EL (cell line): Measurements from ENCODE around the gene APBB3.

Experiments used
- DNase-seq: peaks from one replicate; pipeline ENCODE4 v3.0.0-alpha.2; 2016

Gene APBB3

DNA sequence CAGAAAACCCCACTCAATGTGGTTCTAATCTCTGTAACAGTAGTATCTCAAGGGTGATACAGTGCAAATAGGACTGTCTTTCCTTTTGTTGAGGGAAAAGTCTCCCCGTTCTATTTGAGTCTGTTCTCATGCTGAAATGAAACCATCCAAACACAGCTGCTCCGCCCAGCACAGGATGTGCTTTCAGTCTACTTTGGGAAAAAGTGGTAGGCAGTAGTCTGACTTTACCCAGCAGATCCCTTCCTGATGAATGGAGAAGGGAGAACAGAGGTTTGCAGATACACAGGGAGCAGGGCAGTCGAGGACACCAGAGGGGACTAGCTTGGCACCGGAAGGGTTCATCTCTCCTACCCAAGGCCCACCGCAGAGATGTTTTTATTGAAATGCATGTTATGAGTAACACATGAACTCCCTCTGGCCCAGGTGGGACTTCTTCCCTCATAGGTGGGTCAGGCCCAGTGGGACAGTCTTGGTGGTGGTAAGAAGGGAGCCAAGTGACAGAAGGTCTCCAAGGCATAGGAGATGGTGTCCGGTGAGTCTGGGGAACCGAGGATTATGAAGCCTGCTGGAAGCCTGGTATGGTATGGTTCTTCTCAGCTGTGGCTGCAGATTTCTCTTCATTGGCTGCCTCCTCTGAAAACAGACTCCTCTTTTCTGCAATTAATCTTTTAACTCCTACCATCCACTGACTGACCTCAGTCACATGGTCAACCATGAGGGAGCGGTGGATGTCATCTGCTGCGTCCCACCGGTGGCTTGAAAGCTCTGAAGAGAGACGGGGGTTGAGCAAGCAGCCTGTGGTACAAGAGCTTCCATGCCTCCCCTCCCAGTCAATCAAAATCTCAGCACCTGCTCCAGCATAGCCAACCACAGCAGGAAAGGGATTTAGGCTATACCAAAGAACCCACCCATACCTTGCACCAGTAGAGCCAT lies 14.0 kb downstream of the APBB3 start:
- DNase-seq = no peak

DNA sequence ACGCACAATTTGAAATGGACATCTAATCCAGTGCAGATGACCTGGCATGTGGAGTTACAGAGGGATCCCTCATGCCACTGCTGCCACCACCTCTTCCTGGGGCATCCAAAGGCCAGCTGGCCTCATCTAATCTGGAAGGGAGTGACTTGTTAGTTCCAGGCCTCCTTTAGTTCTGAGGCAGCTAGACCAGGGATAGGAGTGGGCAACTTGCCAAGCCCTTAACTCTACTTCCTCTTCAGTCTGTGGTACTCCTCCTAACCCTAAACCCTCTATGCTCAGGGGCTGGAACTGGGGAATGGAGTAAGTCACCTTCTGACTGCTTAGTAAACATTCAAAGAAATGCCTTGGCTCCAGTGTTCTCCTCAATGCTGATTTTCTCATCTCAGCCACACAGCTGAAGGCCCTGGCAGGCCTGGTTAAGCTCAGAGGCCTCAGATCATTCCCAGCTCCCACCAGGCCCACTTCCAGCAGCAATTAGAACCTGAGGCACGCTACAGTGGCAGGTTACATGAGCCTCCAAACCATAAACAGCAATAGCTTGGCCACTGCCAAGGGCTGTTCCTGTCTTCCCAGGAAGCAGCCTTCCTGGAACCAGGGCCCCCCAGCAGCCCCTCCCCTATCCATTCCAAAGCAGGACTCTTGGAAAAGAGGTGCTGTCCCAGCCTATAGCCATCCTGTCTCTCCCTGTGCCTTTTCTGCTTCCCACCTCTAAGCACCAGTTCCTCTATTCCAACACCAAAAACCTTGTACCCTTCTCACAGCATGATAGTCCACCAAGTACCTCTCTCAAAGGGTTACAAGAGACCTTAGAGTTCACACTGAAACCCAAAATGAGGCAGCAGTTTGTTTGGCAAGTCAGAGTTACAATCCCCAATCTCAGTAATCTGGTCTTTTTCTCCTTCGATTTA lies 14.9 kb downstream of the APBB3 start:
- DNase-seq = peak; percentile 39

DNA sequence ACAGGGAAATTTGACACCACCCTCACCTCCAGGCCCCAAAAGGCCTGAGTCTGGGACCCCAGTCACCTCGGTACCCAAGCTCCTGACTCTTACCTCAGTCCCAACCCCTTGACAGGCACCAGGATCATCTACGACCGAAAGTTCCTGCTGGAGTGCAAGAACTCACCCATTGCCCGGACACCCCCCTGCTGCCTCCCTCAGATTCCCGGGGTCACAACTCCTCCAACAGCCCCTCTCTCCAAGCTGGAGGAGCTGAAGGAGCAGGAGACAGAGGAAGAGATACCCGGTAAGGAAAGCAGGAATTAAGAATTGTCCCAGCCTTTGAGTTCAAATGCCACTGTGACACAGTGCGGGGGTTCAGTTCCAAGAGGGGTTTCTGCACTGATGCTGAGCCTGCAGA lies 15.6 kb downstream of the APBB3 start:
- no peak for DNase-seq

DNA sequence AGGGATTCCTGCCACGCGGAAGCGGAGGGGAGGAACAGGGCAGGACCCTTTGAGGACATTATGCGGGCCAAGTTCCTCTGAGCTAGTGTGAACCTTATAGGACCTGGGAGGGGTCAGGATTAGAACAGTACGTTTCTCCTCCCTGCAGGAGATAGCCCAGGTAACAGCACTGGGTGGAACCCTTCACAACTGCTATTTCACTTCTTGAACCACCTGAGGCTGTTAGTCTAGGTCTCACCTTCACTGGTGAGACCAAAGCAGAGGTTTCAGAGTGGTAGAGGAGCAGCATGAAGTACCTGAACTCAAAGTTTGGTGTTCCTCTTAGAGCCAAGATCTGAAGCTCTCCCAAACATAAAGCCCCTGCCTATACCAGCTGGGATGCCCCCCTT lies 16.1 kb downstream of the APBB3 start:
- no peak for DNase-seq

DNA sequence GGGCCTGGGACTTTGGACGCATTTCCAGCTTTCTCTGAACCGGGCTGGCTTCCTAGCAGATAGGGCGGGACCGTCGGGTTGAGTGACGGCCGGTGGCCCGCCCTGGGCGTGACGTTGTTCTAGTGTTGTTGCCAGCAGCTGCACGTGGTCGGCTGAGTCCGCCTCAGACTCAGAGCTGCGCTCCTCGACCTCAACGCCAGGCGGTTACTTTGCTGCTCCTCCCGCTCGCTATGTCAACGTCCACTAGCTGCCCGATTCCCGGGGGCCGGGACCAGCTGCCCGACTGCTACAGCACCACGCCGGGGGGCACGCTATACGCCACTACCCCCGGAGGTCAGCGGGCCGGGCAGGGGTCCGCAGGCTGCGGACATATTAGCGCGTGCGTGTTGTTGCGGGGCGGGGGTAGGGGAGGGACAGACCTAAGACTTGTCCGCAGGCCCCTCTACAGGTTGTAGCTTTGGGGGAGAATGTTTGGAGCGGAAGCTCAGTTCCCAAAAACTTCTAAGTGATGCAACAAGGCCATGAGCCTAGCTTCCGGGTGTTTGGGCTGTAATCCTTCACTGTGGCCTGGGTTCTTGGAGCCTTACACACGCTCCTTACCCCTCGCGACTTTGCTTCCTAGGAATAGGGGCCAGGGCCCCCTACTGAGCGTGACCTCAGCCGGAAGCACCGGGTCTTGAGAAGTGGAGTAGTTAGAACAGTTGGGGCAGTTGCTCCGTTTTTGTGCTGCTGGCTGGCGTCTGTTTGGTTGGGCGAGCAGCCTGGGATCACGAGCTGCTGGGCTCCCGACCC lies 16.7 kb downstream of the APBB3 start, which contains the start of gene EIF4EBP3:
Gene EIF4EBP3, plus strand, starts transcription at position 155 of the 792 bp plus-strand sequence. Its CDS starts 76 bp downstream, at position 231.
- DNase-seq = peak; percentile 93

DNA sequence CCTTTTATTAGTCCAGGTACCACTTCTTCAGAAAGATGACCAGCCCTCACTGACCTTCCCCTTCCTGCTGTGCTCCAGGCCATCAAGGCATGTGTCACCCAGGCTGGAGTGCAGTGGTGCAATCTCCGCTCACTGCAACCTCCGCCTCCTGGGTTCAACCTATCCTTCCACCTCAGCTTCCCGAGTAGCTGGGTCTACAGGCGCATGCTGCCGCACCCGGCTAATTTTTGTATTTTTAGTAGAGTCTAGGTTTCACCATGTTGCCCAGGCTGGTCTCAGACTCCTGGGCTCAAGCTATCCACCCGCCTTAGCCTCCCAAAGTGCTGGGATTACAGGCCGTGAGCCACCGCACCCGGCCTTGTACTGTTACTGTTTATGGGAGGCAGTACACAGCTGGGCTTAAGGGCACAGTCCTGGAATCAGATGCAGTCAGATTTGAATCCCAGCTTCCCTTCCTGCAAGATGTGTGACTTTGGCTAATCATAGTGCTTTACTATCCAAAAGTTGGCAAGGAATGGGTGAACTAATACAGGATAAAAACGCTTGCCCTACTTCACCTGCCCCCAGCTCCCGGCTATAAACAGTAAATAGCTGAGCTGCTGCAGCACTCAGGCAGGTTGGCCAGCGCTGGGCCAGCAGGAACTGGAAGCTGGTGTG lies 17.4 kb downstream of the APBB3 start:
- DNase-seq = no peak

DNA sequence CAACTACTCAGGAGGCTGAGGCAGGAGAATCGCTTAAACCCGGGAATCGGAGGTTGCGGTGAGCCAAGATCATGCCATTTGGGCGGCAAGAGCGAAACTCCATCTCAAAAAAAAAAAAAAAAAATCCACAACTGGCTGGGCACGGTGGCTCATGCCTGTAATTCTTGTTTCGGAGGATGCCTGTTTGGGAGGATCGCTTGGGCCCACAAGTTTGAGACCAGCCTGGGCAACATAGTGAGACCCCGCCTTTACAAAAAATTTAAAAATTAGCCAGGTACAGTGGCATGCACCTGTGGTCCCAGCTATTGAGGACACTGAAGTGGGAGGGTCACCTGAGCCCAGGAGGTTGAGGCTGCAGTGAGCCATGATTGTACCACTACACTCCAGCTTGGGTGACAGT lies 18.8 kb downstream of the APBB3 start:
- DNase-seq = no peak

DNA sequence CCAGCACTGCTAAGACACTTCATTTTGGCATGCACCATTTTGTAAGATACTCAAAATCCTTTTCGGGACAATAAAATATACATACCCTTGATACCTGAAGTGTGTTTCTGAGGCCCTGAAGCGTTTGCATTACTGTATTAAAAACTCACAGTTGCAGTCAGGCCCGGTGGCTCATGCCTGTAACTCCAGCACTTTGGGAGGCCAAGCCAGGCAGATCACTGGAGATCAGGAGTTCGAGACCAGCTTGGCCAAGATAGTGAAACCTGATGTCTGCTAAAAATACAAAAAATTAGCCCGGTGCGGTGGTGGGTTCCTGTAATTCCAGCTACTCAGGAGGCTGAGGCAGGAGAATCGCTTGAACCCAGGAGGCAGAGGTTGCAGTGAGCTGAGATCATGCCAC lies 19.4 kb downstream of the APBB3 start:
- no peak for DNase-seq

DNA sequence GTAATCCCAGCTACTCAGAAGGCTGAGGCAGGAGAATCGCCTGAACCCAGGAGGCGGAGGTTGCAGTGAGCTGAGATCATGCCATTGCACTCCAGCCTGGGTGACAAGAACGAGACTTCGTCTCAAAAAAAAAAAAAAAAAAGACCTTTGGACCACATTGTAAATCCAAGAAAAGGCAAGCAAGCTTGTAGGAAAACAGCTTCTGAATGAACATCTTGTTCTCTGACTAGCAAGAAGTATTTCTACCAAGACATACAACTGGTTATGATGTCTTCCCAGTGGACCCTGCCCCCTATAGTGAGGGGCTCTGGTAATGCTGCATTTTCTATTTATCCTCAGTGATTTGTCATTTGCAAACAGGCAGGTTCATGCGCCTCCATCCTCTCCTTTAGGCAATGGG lies 21.4 kb downstream of the APBB3 start:
- no peak for DNase-seq

DNA sequence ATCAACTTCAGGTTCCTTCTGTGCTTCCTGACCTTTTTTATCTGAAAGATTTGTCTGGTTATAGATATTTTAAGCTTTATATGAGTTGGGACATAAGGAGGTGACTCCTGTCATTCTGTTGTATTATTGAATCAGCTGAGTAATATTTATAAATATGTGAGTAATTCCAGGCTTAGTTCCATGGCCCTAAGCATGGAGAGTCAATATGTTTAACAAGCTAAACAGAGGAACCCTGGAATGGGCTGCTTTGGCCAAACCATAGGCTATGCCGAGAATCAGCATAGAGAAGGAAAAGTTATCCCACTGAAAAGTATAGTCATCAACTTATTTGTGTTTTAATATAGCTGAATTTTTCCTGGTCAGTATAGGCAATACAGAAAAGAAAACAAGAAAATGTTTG lies 24.2 kb downstream of the APBB3 start:
- no peak for DNase-seq

DNA sequence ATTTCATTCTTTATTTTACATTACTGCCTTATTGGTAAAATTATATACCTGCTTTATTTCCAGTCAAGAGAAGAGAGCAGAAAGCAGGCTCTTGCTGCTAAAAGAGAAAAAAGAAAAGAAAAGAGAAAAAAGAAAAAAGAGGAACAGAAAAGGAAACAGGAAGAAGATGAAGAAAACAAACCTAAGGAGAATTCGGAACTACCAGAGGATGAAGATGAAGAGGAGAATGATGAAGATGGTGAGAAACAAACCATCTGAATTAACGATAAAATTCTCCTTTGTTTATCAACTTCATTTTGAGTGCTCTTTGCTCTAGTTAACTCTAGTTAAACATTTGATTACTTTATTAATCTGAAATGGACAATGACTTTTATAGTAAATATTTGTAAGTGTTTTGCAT lies 40.4 kb downstream of the APBB3 start:
- DNase-seq = no peak

DNA sequence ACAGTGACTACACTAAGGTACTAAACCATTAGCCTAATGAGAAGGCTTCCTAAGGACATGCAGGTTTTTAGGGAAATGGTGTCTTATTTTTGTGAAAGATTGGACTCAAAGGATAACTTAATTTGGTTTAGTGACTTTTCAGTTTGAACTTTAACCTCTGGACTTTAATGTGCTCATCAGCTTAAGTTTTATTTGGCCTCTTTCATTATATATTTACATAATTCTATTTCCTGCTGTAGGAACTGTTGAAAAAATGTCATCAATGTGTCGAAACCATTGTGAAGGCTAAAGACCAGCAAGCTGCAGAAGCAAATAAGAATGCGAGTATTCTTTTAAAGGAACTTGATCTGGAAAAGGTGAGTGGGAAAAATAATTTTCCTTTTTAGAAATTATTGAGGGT lies 51.3 kb downstream of the APBB3 start:
- no peak for DNase-seq

DNA sequence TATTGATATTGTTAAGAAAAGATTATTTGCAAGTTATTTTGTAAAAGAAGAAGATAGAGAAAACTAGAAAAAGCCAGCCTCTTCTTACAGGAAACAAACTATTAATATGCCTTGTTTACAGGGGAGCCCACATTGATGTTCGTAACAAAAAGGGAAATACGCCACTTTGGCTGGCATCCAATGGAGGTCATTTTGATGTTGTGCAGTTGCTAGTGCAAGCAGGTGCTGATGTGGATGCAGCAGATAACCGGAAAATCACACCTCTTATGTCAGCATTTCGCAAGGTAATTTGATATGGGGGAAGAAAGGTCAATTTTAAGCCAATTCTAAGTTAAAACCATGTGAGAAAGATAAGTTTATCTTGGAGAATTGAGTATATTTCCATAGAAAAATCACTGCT lies 54.5 kb downstream of the APBB3 start:
- no peak for DNase-seq
